ENCODE results near the gene PLEKHA3.
"Not testable (repeated sequence)": the region's sequence is repeated elsewhere in the genome, so short reads cannot be mapped to it uniquely, and the experiment has no call there.

Gene PLEKHA3

DNA sequence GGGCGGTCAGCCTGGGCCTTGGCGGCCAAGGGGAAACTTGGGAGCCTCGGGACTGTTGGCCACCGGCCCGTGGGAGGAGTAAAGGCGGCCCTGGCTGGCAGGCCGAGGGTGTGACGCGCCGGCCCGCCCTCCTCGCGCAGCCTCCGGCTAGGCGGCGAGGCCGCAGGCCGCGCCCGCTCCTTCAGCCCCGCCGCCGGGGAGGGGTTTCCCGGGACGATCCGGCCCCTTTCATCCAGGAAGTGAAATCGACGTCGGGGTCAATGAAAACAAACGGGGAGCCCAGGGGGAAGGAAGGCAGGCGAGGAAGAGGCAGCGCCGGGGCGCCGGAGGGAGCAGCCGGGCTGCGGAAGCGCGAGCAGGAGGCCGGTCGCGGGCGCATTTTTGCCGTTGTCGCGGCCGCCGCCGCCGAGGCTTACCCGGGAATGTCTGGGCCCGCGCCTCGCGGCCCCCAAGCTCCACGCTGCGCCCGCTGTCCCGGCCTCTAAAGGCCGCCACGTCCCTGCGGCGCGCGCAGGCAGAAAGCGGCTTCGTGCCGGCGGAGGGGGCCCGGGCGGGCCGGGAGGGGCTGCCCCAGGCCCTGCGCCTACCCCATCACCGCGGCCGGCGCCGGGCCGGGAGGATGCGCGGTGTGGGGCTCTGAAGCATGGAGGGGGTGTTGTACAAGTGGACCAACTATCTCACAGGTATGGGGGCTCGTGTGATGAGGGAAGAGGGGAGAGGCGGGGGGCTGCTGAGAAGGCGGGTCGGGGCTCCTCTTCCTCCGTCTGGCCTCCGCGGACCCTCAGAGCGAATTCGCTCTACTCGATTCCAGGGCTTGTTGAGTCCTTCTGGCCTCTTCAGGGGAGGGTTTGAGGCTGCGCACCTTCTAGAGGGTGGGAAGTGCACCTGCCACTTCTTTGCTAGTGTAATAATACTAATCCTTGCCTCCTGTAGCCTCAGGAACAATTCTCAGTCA is at the start of gene PLEKHA3:
Gene PLEKHA3, plus strand, starts transcription at position 231 of the 955 bp plus-strand sequence. Its CDS starts 413 bp downstream, at position 644.
- DNase-seq, result peak; percentile 85

DNA sequence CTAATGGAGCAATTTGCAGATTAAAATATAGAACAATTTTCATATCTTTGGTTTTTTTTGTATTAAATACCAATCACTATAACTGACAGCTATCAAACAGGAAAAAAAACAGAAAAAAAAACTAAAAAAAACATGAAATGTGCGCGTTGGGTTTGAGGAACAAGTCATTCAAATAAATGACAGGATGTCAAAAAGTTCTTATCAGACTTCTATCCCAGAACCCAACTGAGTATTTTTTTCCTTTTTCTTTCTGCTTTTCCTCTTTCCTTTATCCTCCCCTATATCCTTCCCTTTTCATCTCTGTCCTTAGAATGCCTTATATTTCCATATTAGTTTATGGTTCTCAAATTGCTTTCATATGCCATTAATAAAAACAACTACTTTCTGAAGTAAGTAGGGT is 43.6 kb upstream of the PLEKHA3 start:
- no peak for DNase-seq

DNA sequence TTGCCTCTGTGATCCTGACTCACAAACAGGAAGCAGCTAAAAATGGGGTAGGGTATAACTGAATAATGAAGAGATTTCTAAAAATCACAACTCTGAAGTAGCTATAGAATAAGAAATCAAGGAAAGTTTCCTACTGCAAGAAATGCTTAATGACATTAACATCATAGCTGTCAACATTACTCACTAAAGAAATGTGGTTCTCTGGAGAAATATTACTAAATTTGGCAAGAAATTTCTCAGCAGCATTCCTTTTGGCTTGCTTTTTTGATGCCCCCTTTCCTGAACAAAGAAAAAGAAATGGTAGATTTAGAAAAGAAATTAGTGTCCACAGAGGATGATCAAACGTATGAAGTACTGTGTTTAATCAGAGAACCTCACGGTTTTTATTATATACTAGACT is 38.8 kb upstream of the PLEKHA3 start:
- DNase-seq, result no peak

DNA sequence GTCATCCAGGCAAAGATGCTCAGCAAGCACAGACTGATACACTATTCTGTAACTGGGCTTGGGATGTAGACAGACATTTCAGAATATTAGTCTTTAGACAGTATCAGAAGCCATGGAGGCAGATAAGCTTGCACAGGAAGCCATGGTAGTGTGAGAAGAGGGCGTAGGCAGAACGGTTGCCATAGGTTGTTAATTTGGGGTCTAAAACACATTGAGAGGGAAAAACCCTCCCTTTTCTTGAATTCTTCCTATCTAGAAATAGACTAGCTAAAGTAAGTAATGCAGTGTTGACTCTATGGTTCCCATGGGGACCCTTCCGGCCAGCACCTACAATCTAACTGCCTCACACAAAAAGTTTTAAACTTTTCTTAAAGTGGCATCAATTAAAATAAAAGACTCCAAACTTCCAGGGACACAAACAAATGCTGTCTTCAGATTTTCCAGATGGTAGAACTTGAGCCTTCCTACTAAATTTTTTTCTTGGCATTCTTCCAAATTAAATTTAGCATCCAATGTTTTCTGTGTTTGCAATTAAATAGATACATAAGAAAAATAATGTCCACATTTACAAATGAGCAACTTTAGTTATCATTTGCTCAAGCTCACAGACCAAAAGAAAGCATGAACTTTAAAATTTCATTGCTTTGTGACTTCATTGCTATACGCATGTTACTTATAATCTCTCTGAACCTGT is 31.1 kb upstream of the PLEKHA3 start:
- peak; percentile 17 for DNase-seq

DNA sequence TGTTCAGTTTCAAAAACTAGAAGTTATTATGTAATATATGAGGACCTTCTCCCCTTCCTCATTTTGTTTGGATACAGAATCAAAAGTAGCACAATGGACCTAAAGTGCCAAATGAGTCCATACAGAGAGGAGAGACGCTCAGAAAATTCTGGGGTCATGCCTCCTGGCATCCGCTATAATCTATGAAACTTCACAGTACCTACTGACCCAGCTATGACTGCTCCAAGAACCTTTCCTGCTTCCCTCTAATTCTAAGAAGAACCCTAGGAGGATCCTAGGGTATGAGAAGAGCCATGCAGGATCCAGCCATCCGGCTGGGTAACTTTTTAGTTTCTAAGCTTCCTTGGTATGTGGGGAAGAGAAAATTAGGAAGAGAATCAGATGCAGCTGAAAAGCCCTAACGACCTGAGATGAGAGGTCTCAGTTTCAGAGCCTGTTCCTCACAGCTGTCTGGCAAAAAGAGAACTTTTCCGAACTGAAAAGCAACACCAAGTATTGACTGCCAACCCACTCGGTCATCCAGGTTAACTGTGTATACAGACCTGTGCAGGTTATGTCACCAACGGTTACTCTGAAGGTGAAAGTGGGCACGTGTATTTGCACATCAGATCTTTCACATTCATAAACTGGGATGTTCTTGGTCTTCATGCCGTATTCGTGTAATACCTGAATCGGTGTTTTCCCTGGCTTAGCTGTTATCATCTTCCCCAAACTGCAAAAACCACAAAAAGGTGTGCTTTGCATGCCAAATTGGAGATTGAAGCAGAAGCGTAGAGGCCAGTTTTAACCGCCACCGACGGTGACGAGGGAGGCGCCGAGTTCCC is 30.3 kb upstream of the PLEKHA3 start:
- peak; percentile 83 for DNase-seq

DNA sequence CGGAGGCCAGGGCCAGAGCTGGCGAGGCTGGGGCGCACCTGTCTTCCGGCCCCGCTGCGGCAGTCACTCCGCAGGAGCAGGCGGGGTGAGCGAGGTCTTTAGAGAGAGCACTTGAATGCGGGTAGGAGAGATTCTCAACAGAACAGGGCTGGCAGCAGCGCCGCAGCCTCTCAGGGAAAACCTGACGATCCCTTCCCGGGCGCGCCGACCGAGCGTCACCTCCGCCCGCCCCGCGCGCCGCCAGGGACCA is 29.8 kb upstream of the PLEKHA3 start:
- DNase-seq, result no peak

DNA sequence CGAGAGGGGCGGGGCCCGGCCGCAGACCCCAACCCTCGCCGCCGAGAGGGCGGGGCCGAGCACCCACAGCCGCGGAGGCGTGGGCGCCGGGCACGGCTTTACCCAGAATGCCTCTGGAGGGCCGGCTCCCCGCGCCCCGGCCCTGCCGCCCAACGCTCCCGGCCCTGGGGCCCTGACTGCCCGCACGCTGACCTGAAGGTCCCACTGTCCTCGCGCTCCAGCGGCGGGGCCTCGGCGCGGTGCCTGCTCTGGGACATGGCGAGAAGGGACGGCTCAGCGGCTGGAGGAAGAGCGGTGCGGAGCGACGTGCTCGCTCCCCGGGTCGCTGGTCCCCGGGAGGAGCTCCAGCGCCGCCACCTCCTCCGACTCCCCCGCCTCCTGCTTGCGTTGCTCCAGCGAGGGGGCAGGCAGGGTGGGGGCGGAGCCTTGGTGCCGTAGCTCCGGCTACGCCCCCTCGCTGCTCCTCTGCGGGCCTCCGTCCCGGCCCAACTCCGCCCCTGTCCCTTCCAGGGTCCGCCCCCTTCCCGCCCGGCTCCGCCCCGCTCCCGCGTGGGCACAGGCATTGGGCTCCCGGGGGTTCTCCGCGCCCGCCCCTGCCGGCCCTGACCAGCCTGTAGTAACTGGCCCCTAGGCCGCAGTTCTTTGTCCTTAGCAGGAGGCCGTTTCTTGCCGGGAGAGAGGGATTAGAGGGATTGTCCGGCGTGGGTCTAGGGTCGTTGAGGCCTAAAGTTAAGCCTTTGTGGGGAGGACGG is 29.3 kb upstream of the PLEKHA3 start, which contains the start of the genes PJVK and PRKRA:
Gene PJVK, plus strand, starts transcription at position 605 of the 752 bp plus-strand sequence. CDS start 2,032 bp downstream, outside the sequence.
Gene PRKRA, minus strand, starts transcription at position 402 of the 752 bp plus-strand sequence. Its CDS starts 145 bp downstream, at position 257.
- DNase-seq, result peak; percentile 95

DNA sequence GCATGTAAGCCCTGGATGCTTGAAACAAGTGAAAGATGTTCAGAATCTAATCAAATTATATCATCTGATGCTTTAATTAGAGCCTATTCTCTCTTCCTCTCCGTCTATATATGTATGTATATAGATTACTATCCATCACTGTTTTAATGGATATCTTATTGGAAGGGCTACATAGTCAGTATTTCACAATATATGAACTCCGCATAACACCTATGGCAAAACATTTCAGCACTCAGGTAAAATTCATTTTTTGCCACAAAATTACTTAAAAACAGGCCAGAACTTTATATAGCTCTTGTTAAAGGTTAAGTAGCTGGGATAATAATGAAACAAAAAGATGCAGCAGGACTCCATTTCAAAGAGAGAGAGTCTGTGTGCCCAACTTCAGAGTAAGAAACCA is 27.9 kb upstream of the PLEKHA3 start:
- no peak for DNase-seq

DNA sequence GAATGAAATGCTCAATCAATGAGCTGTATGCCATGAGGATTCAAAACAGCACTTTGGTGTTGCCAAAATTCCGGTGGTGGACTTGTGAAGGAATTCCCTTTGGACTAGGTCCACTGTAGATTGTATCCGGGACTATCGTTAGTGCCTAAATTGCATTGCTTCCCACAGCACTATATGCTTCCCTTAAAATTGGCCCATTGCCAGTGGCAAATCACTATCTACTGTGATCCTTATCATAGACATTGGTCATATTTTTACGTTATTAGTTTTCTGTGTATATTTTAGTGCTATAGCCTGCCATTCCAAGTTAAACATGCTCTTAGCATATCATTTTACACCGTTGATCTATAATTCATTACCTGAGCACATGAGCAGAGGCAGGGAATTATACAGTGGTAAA is 27.4 kb upstream of the PLEKHA3 start:
- DNase-seq, result no peak

DNA sequence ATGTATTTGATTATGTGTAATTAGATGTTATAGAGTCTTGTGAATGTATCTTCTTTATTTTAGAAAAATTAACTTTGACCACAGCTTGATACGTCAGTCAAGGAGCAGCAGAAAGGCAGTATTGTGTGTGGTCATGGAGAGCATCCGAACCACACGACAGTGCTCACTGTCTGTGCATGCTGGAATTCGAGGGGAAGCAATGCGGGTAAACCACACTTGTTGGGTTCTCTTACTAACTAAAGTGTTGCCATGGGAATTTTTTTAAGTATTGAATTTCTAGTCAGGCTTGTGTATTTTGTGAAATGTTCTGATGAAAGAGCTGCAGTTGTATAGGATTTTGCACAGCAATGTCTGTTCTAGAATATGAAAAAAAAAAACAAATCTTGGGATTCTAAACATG is 24.3 kb upstream of the PLEKHA3 start:
- no peak for DNase-seq

DNA sequence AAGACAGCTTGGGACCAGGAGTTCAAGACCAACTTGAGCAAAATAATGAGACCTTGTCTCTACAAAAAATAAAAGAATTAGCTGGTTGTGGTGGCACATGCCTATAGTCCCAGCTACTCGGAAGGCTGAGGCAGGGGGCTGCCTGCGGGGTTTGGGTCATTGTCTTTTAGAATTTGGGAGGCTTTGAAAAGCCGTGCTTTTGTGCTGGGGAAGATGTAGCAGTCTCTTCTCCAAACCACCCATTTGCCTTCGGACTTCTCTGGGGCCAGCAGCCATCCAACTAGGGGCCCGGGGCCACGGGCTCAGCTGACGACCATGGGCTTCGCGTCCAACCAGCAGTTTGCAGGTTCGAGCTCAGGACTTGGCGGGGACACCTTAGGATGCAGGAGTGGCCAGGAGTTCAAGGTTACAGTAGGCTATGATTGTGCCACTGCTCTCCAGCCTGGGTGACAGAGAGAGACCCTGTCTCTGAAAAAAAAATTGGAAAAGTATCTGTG is 22.8 kb upstream of the PLEKHA3 start:
- DNase-seq, result no peak

DNA sequence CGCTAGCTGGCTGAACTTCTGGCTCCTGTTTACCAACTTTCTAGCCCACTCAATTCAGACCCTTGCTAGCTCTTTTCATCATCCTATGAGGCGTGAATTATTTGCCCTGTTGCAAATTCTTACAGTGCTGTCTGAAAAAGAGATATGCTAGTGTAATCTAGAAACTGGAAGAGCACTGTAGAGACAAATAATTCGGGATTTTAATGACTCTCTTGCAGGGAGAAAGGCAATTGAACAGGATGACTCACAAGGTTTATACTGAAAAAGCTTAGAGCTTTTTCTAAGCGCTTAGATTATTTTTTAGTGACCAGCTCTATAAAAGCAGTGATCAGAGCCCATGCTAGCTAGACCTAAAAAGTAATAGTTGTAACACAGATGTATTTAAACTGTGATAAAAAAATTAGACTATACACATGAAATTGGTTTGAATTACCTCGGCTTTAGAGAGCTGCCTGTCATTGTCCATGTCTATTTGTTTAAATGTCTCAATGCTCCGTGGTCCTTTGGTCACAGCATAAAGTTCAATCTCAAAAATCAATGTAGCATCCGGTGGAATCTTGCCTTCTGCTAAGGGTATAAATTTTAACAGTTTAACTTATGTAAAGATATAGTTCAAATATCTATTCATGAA is 10.9 kb upstream of the PLEKHA3 start:
- DNase-seq, result no peak

DNA sequence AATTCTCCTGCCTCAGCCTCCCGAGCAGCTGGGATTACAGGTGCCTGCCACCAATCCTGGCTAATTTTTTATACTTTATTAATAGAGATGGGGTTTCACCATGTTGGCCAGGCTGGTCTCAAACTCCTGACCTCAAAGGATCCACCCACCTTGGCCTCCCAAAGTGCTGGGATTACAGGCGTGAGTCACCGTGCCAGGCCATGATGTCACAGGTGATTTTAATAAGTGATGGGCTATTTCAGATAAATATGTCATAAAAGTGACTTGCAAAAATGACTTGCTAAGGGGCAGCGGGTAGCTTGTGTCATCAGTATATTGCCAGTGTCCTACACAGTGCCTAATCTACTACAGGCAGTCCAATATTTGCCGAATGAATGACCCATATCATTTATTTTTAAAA is 8.9 kb upstream of the PLEKHA3 start:
- not testable (repeated sequence) for DNase-seq

DNA sequence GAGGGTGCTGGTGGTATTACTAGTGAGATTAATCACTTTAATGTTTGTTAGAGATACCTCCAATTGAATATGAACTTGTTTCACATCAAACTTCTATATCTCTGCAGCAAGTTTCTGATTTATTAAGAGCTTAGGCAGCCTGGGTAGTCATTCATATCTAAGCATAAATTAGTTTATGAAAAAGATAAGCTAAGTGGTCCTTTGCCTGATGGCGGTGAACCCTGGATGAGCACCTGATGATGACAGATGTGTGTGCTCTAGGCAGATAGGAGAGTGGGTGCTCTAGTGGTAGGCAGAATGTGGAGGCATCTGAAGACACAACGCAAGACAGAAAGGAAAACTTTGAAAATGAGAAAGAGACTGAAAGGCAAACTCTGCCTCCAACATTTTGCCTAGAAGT is 6.9 kb upstream of the PLEKHA3 start:
- DNase-seq, result no peak

DNA sequence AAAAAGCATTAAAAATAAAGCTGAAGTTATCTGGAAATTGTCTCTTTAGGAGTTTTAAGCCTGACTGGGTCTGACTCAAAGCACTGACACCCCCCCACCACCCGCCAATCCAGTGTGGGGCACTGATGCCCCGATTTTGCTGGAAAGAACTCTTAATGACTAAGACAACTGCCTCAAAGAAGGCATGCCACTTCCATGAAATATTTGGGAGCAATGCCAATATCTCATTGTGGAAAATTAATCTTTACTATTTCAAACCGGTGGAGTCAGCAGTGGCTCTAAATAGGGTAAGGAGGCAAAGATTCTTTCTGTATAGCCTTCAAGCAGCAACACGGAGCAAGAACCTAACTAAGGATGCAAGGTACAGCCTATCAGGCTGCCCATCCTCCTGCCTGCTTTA is 6.3 kb upstream of the PLEKHA3 start:
- DNase-seq, result no peak

DNA sequence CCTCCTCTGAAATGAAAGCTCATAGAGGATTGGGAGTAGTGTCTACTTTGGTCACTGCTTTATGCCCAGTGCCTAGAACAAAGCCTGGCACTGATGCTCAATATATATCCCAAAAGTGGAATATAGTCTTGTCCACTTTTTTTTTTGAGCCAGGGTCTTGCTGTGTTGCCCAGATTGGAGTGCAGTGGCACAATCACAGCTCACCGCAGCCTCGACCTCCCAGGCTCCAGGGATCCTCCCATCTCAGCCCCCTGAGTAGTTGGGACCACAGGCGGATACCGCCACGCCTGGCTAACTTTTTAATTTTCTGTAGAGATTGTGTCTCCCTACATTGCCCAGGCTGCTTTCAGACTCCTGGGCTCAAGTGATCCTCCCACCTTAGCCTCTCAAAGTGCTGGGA is 5.7 kb upstream of the PLEKHA3 start:
- DNase-seq, result no peak

DNA sequence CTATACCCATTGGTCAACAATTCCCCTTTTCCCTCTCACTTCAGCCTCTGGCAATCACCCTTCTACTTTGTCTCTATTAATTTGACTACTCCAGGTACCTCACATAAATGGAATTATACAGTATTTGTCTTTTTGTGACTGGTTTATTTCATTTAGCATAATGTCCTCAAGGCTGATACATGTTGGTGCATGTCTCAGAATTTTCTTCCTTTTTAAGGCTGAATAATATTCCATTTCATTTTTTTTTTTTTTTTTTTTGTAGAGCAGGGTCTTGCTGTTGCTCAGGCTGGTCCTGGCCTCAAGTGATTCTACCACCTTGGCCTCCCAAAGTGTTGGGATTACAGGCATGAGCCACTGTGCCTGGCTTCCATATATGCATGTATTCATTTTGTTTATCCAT is 3.8 kb upstream of the PLEKHA3 start:
- DNase-seq, result no peak

DNA sequence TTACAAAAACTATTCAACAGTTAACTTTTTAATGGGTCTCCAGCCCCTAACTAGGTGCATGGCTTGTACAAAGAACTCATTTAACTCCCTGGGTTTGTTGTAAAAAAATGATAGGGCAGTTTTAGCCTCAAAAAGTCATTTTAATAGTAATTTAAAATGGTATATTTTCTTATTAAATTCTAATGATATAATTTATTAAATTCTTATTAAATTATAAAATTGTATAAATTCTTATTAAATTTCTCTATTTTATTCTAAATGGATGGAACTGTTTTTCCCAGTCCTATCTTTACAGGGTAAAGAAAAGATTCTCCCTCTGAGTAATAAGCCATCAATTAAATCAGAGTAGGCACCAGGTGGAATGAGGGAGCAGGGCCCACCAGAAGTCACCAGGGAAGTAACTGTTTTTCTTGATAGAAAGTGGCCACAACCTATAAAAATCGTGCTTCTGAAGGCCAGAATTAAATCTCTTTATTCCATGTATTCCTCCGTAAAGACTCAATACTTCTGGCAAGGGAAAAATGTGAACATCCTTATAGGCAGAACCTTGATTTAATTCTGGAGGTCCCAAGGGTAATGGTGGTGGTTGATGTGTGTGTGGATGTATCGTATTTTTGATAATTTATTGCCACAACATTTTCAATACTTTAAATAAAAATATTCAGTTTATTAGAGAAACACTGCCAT is 2.7 kb upstream of the PLEKHA3 start:
- DNase-seq, result no peak

DNA sequence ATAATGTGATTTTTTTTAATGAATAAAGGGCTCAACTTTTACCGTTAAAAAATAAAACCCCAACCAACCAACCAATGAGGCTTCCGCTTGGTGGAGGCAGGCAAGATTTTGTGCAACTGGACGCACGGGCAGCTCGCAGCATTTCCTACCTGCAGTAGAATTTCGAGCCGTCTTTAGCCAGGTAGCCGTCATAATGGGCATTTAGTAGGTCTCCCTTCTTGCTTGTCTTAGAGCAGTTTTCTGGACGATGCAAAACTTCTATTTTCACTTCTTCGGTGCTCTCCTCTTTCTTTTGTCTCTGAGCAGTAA is 2.2 kb upstream of the PLEKHA3 start:
- DNase-seq, result no peak

DNA sequence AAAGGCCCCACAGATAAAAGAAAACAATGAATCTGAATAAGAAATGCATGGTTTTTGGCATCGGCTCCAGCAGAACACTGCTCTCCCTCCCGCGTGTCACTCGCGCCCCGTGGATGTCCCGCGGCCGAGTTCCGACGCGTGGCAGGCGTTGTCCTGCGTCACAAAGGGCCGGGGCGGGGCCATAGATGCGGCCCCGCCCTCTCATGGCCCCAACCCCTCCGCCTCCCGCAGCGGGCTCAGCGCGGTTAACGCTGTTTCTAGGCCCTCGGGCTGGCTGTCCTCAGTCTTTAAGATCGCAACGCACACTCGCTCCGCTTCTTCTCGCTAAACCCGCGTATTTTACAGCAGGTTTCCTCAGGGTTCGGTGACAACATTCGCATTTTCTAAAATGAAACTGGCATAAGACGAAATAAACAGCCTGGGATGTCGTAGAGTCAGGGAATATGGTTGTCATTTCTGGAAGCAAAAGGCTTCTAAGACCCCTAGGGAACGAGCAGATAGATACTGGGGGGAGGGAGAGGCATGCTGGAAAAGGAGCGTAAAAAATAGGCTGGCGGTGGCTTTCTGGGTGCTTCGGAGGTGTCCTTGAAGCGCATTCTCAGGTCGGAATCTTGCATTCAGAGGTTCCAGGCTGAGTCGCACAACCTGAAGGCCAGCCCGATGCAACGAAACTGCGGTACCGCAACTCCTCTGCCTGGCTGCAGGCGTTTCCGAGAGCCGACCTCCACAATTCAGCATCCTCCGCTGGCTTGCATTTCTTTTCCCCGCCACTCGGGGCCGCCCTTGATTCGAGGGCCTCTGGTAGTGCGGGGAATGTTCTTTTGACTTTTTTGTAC is 1.6 kb upstream of the PLEKHA3 start, which contains the start of gene FKBP7:
Gene FKBP7, minus strand, starts transcription at position 162 of the 836 bp plus-strand sequence. Its CDS starts 101 bp downstream, at position 61.
- peak; percentile 88 for DNase-seq

Data from CD4-positive, alpha-beta T cell treated with Interleukin-21 for 1 hour (primary cell).